OCI-LY3 (cell line): ENCODE measurements around the gene EYS.

Experiments
- EZH2phosphoT487 ChIP-seq: fragments of 200-600 bp; shearing (Covaris generic); IDR thresholded peaks from 2 replicates; pipeline ENCODE4 v1.6.1; 2018; ENCODE audit warnings: antibody characterized with exemption, mixed run types, low read depth
- TF ChIP-seq, protein P1 (sequence below): fragments of 200-600, 300-600 bp; sonication (generic); IDR thresholded peaks from 2 replicates; pipeline ENCODE4 v1.5.1; 2014; ENCODE audit warnings: antibody characterized with exemption, low read length, low read depth

GRCh38 chr6:64428186-64428585, 1278.8 kb downstream of the EYS start:
- TF ChIP-seq, protein P1, sequence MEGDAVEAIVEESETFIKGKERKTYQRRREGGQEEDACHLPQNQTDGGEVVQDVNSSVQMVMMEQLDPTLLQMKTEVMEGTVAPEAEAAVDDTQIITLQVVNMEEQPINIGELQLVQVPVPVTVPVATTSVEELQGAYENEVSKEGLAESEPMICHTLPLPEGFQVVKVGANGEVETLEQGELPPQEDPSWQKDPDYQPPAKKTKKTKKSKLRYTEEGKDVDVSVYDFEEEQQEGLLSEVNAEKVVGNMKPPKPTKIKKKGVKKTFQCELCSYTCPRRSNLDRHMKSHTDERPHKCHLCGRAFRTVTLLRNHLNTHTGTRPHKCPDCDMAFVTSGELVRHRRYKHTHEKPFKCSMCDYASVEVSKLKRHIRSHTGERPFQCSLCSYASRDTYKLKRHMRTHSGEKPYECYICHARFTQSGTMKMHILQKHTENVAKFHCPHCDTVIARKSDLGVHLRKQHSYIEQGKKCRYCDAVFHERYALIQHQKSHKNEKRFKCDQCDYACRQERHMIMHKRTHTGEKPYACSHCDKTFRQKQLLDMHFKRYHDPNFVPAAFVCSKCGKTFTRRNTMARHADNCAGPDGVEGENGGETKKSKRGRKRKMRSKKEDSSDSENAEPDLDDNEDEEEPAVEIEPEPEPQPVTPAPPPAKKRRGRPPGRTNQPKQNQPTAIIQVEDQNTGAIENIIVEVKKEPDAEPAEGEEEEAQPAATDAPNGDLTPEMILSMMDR: no peak
- no peak for TF ChIP-seq EZH2phosphoT487
